Measurements from ENCODE around the gene IRAK1BP1.

IRAK1BP1 gene, protein sequence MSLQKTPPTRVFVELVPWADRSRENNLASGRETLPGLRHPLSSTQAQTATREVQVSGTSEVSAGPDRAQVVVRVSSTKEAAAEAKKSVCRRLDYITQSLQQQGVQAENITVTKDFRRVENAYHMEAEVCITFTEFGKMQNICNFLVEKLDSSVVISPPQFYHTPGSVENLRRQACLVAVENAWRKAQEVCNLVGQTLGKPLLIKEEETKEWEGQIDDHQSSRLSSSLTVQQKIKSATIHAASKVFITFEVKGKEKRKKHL

GRCh38 chr6:78867370-78868040, at the start of gene IRAK1BP1:
IRAK1BP1 (plus strand) TSS chr6:78867551; CDS start chr6:78867577, 26 bp downstream.
- peak within 1 kb of the TSS; percentile 35 for H3K27ac ChIP-seq
- in situ Hi-C loops (cut with HindIII; ENCODE audit: low pct_ligation_motif_present, low sequenced_read_pairs): no loop called here
- peak within 1 kb of the TSS; percentile 99 for H3K4me3 ChIP-seq (ENCODE audit: low read depth, low read length)
- H3K27me3 ChIP-seq (replicated peaks): no peaks in the 10 kb centered on the region
- TF ChIP-seq CTCF (IDR thresholded peaks at IDR 0.05; ENCODE audit: low read depth, low read length, missing control alignments): peak; percentile 44
- DNase-seq: peak; percentile 85
- no peaks in the 10 kb centered on the region for H3K36me3 ChIP-seq (replicated peaks)

- no peak for DNase-seq
- in situ Hi-C loops (cut with HindIII; ENCODE audit: low pct_ligation_motif_present, low sequenced_read_pairs): no loop called here
- no peak overlapping the region for H3K27ac ChIP-seq
- H3K4me3 ChIP-seq (ENCODE audit: low read depth, low read length): no peak overlapping the region
- H3K36me3 ChIP-seq (replicated peaks): no peaks in the 10 kb centered on the region
- H3K27me3 ChIP-seq (replicated peaks): no peaks in the 10 kb centered on the region
- TF ChIP-seq CTCF (IDR thresholded peaks at IDR 0.05; ENCODE audit: low read depth, low read length, missing control alignments): no peak
Measured at GRCh38 chr6:78824045-78824444, 43.3 kb upstream of the IRAK1BP1 start.

GRCh38 chr6:78829407-78829806, 37.9 kb upstream of the IRAK1BP1 start:
- TF ChIP-seq CTCF (IDR thresholded peaks at IDR 0.05; ENCODE audit: low read depth, low read length, missing control alignments): no peak
- Histone ChIP-seq H3K36me3 (replicated peaks) (no peaks in the 10 kb centered on the region), H3K27ac (no peak overlapping the region), H3K27me3 (replicated peaks) (no peaks in the 10 kb centered on the region), H3K4me3 (ENCODE audit: low read depth, low read length) (no peak overlapping the region)
- in situ Hi-C loops (cut with HindIII; ENCODE audit: low pct_ligation_motif_present, low sequenced_read_pairs): no loop called here
- no peak for DNase-seq

DNA sequence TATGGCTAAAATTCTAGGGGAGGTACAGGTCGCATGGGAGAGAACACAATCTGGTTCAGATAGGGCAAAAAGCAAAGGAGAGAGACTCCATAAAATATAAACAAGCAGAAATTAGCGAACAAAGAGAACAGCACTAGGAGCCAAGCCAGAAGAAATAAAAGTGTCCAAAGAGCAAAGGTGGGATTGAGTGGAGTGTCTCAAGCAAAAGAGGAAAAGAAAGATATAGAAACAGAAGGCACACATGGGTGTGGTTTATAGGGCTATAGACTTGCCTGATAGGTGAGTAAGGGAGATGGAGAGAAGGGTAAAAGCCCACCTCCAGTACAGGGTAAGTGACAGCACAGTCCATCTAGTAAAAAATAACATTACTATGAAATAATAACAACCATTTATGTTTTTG, 36.5 kb upstream of the IRAK1BP1 start:
- Histone ChIP-seq H3K27me3 (replicated peaks) (no peaks in the 10 kb centered on the region), H3K4me3 (ENCODE audit: low read depth, low read length) (no peak overlapping the region), H3K27ac (no peak overlapping the region), H3K36me3 (replicated peaks) (no peaks in the 10 kb centered on the region)
- DNase-seq: no peak
- in situ Hi-C loops (cut with HindIII; ENCODE audit: low pct_ligation_motif_present, low sequenced_read_pairs): no loop called here
- no peak for TF ChIP-seq CTCF (IDR thresholded peaks at IDR 0.05; ENCODE audit: low read depth, low read length, missing control alignments)

DNA sequence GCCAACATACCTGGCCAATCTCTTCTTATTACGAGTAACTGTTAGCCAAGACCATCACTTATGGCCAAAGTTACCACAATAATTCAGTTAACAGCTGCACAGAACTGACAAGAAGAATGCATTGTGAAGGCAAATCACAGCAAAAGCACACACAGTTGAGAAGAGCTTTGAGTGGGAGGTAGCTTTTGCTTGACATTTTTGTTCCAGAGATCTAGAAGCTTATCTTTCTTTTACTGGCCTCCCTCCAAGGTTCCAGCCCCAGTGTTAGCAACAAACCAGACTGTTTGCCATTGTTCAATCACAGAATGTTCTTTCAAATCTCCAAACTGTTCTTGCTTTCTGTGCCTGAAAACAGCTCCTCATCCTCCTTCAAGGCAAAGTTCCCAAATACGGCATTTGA, 35.9 kb upstream of the IRAK1BP1 start:
- no peaks in the 10 kb centered on the region for H3K27me3 ChIP-seq (replicated peaks)
- in situ Hi-C loops (cut with HindIII; ENCODE audit: low pct_ligation_motif_present, low sequenced_read_pairs): no loop called here

More for the DNA sequence above, 35.9 kb upstream of the IRAK1BP1 start:
- Histone ChIP-seq H3K4me3 (ENCODE audit: low read depth, low read length) (no peak overlapping the region), H3K27ac (no peak overlapping the region), H3K36me3 (replicated peaks) (no peaks in the 10 kb centered on the region)
- DNase-seq: peak; percentile 67
- no peak for TF ChIP-seq CTCF (IDR thresholded peaks at IDR 0.05; ENCODE audit: low read depth, low read length, missing control alignments)
